GM19467 (cell line): ENCODE results near the gene PKM.
"Not testable (repeated sequence)": the region's sequence is repeated elsewhere in the genome, so short reads cannot be mapped to it uniquely, and the experiment has no call there.

Source experiments
- ATAC-seq: cut with Tn5 transposase; IDR thresholded peaks from one replicate; pipeline ENCODE4 v1.9.1; 2021; ENCODE audit warnings: mild to moderate bottlenecking, moderate library complexity; ENCODE audit not compliant: unreplicated experiment

The PKM gene

GRCh38 chr15:72179950-72180581 lies 50.9 kb downstream of the PKM start:
- ATAC-seq: no peak

GRCh38 chr15:72178976-72179585 lies 51.9 kb downstream of the PKM start:
- no peak for ATAC-seq

GRCh38 chr15:72176743-72177142 lies 54.2 kb downstream of the PKM start:
- ATAC-seq: no peak

GRCh38 chr15:72176159-72176558 lies 54.8 kb downstream of the PKM start:
- no peak for ATAC-seq

GRCh38 chr15:72175186-72176044 lies 55.6 kb downstream of the PKM start:
- ATAC-seq: no peak

- no peak for ATAC-seq
Observed at GRCh38 chr15:72174551-72175165, 56.3 kb downstream of the PKM start.

- ATAC-seq: no peak
Observed at GRCh38 chr15:72173864-72174550, 57.0 kb downstream of the PKM start.

- ATAC-seq: no peak
Observed at GRCh38 chr15:72173401-72173800, 57.6 kb downstream of the PKM start.

GRCh38 chr15:72172796-72173195 lies 58.2 kb downstream of the PKM start:
- ATAC-seq: no peak

GRCh38 chr15:72171978-72172377 lies 59.0 kb downstream of the PKM start:
- not testable (repeated sequence) for ATAC-seq

- ATAC-seq: no peak
Observed at GRCh38 chr15:72170691-72171090, 60.3 kb downstream of the PKM start.

GRCh38 chr15:72169921-72170611 lies 60.9 kb downstream of the PKM start:
- ATAC-seq: no peak

GRCh38 chr15:72169236-72169920 lies 61.6 kb downstream of the PKM start:
- ATAC-seq: no peak

GRCh38 chr15:72168808-72169190 lies 62.2 kb downstream of the PKM start:
- ATAC-seq: no peak

- ATAC-seq: no peak
Observed at GRCh38 chr15:72168131-72168807, 62.7 kb downstream of the PKM start.

- ATAC-seq: no peak
Observed at GRCh38 chr15:72167445-72167844, 63.5 kb downstream of the PKM start.

GRCh38 chr15:72166716-72167417 lies 64.1 kb downstream of the PKM start:
- no peak for ATAC-seq

GRCh38 chr15:72163719-72164118 lies 67.3 kb downstream of the PKM start:
- no peak for ATAC-seq

- ATAC-seq: no peak
Observed at GRCh38 chr15:72162569-72162968, 68.4 kb downstream of the PKM start.
